HEK293 (cell line): ENCODE results near the gene CLSTN1.

Experiments
- HOXA7 ChIP-seq: sonication (generic); formaldehyde crosslinking; IDR thresholded peaks from 2 replicates; pipeline ENCODE4 v1.8.1; 2022; ENCODE audit warnings: missing genetic modification reagents, borderline replicate concordance
- IKZF3 ChIP-seq: fragments of 450-650 bp; IDR thresholded peaks from 2 replicates; pipeline ENCODE4 v1.5.0; 2018; ENCODE audit warnings: missing biosample characterization, mild to moderate bottlenecking, missing genetic modification characterization, moderate library complexity
- KLF10 ChIP-seq: fragments of 450-650 bp; IDR thresholded peaks from 2 replicates; pipeline ENCODE4 v1.5.1; 2018; ENCODE audit warnings: missing biosample characterization, mild to moderate bottlenecking, missing genetic modification characterization
- KLF9 ChIP-seq: fragments of 450-650 bp; formaldehyde crosslinking; IDR thresholded peaks from 2 replicates; pipeline ENCODE4 v1.5.1; 2016; ENCODE audit warnings: missing biosample characterization, missing genetic modification characterization, low read depth
- ZBTB7A ChIP-seq: fragments of 450-650 bp; formaldehyde crosslinking; IDR thresholded peaks from 2 replicates; pipeline ENCODE4 v1.5.1; 2016; ENCODE audit warnings: low read depth, missing biosample characterization, missing genetic modification characterization
- ZFP69B ChIP-seq: fragments of 450-650 bp; formaldehyde crosslinking; IDR thresholded peaks from 2 replicates; pipeline ENCODE4 v1.5.1; 2016; ENCODE audit warnings: missing biosample characterization, missing genetic modification characterization
- ZNF202 ChIP-seq: fragments of 450-650 bp; formaldehyde crosslinking; IDR thresholded peaks from 2 replicates; pipeline ENCODE4 v1.5.1; 2016; ENCODE audit warnings: missing biosample characterization, missing genetic modification characterization, borderline replicate concordance
- ZNF560 ChIP-seq: fragments of 450-650 bp; formaldehyde crosslinking; IDR thresholded peaks from 2 replicates; pipeline ENCODE4 v1.5.1; 2017; ENCODE audit warnings: missing biosample characterization, missing genetic modification characterization, borderline replicate concordance
- TF ChIP-seq, protein P1 (sequence below): fragments of 450-650 bp; formaldehyde crosslinking; IDR thresholded peaks from 2 replicates; pipeline ENCODE4 v1.5.1; 2016; ENCODE audit warnings: missing biosample characterization, missing genetic modification characterization

DNA sequence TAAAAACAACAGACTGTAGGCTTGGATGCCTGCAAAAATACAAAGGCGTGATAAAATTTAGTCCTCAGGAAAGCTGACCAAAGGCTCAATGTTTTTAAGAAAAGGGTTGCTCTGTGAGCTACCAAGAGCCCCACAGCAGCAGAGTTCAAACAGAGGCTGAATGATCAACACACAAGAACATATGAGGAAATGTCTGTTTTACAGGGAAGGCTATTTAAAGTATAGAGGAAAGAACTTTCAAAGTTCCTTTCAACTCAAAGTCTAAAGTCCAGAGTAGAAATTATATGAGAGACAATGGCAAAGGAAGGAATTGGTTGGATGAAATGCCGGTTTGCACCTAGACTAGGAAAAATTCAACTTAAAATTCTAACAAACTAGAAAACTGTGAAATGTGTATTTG lies 8.6 kb downstream of the CLSTN1 start:
- TF ChIP-seq, protein P1, sequence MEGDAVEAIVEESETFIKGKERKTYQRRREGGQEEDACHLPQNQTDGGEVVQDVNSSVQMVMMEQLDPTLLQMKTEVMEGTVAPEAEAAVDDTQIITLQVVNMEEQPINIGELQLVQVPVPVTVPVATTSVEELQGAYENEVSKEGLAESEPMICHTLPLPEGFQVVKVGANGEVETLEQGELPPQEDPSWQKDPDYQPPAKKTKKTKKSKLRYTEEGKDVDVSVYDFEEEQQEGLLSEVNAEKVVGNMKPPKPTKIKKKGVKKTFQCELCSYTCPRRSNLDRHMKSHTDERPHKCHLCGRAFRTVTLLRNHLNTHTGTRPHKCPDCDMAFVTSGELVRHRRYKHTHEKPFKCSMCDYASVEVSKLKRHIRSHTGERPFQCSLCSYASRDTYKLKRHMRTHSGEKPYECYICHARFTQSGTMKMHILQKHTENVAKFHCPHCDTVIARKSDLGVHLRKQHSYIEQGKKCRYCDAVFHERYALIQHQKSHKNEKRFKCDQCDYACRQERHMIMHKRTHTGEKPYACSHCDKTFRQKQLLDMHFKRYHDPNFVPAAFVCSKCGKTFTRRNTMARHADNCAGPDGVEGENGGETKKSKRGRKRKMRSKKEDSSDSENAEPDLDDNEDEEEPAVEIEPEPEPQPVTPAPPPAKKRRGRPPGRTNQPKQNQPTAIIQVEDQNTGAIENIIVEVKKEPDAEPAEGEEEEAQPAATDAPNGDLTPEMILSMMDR, result no peak
- TF ChIP-seq IKZF3 (tag by site-specific recombination) (no peak), KLF10 (tag by site-specific recombination) (no peak), HOXA7 (CRISPR knock-in tag) (no peak), KLF9 (tag by site-specific recombination) (no peak), ZNF202 (tag by site-specific recombination) (no peak), ZBTB7A (tag by site-specific recombination) (no peak), ZNF560 (no peak), ZFP69B (tag by site-specific recombination) (no peak)
